Esophagus (tissue), 2 donors: ENCODE results near the gene ADARB2. TPM values are rescaled to one million over a fixed set of nuclear protein-coding genes. Genes with fewer than 3 reads are reported as not detected.
A peak's percentile ranks its signal among the peaks of the same experiment; 100 is the strongest.

Experiments
- H3K27ac ChIP-seq, 2 donors: one replicate each; pipeline ENCODE4 v1.5.1; 2013; ENCODE audit warnings: low read depth in 2 of 2, mild to moderate bottlenecking in 2 of 2, inconsistent platforms in 1 of 2, low read length in 1 of 2, moderate library complexity in 1 of 2
- H3K27me3 ChIP-seq, 2 donors: one replicate each; pipeline ENCODE4 v1.6.1; 2013; ENCODE audit warnings: low read length in 2 of 2, control low read depth in 1 of 2, mild to moderate bottlenecking in 1 of 2; ENCODE audit not compliant: insufficient read depth in 2 of 2, control insufficient read depth in 1 of 2
- H3K36me3 ChIP-seq, 2 donors: one replicate each; pipeline ENCODE4 v1.6.1; 2013; ENCODE audit warnings: low read length in 1 of 2; ENCODE audit not compliant: control insufficient read depth in 2 of 2, insufficient read depth in 2 of 2
- H3K4me1 ChIP-seq, 2 donors: one replicate each; pipeline ENCODE4 v1.6.1; 2013; ENCODE audit warnings: low read length in 1 of 2; ENCODE audit not compliant: control insufficient read depth in 2 of 2, insufficient read depth in 2 of 2
- H3K4me3 ChIP-seq, 2 donors: one replicate each; pipeline ENCODE4 v1.5.1; 2013; ENCODE audit warnings: low read length in 2 of 2, mild to moderate bottlenecking in 2 of 2, low read depth in 1 of 2, moderate library complexity in 1 of 2
- H3K9me3 ChIP-seq, 2 donors: one replicate each; pipeline ENCODE4 v1.6.1; 2013; ENCODE audit warnings: mild to moderate bottlenecking in 2 of 2, low read depth in 1 of 2, low read length in 1 of 2, moderate library complexity in 1 of 2; ENCODE audit not compliant: control insufficient read depth in 2 of 2, insufficient read depth in 1 of 2
- WGBS, 2 donors: extraction: QIAGEN DNeasy Blood & Tissue Kit; methylation state at CpG; one replicate each; pipeline ENCODE4 v1.1.7; 2013; 5-methylcytosine and 5-hydroxymethylcytosine counted together
- polyA plus RNA-seq, 2 donors: library from polyadenylated mRNA; stranded (reverse); fragments of 200-250 nt; gene quantifications; one replicate each; pipeline ENCODE4 v1.2.3, GENCODE V29; 2013
- donor health status: healthy with polysubstance abuse.
- donor health status: Bipolar disorder and iron deficiency.

ADARB2 gene
- polyA plus RNA-seq, 2 donors, result 0.33 to 0.65 TPM

- H3K36me3 ChIP-seq, result no peaks in the 10 kb centered on the region
- WGBS, 2 donors, result 80 to 82% methylated on average over 16 of the region's 16 CpGs
- H3K4me1 ChIP-seq, result peaks cover 0 to 13% of the 10 kb centered on the region in 2 donors
- H3K9me3 ChIP-seq, result peaks cover 0 to 5% of the 10 kb centered on the region in 2 donors
- H3K27me3 ChIP-seq, result no peaks in the 10 kb centered on the region
- no peak overlapping the region for H3K27ac ChIP-seq
- H3K4me3 ChIP-seq, result no peak overlapping the region
These were observed 287.6 kb downstream of the ADARB2 start for GRCh38 chr10:1449572-1450205.

GRCh38 chr10:1449021-1449420 is 288.3 kb downstream of the ADARB2 start:
- H3K4me1 ChIP-seq, result peaks cover 0 to 13% of the 10 kb centered on the region in 2 donors
- H3K36me3 ChIP-seq, result no peaks in the 10 kb centered on the region
- WGBS, 2 donors, result 69 to 74% methylated on average over 7 of the region's 7 CpGs
- H3K9me3 ChIP-seq, result peaks cover 0 to 7% of the 10 kb centered on the region in 2 donors
- H3K27me3 ChIP-seq, result no peaks in the 10 kb centered on the region
- H3K27ac ChIP-seq, result peak overlapping the region; percentile 72 to 83
- no peak overlapping the region for H3K4me3 ChIP-seq

GRCh38 chr10:1448252-1448930 is 288.9 kb downstream of the ADARB2 start:
- WGBS, 2 donors, result 30 to 32% methylated on average over 4 of the region's 4 CpGs
- Histone ChIP-seq H3K36me3 (no peaks in the 10 kb centered on the region), H3K27ac (peak overlapping the region; percentile 72 to 83), H3K4me1 (peaks cover 0 to 13% of the 10 kb centered on the region in 2 donors), H3K9me3 (peaks cover 0 to 7% of the 10 kb centered on the region in 2 donors), H3K4me3 (no peak overlapping the region), H3K27me3 (no peaks in the 10 kb centered on the region)

GRCh38 chr10:1444826-1445225 is 292.5 kb downstream of the ADARB2 start:
- Histone ChIP-seq H3K4me1 (peaks cover 0 to 8% of the 10 kb centered on the region in 2 donors), H3K4me3 (no peak overlapping the region), H3K27ac (no peak overlapping the region), H3K27me3 (no peaks in the 10 kb centered on the region), H3K9me3 (peaks cover 0 to 5% of the 10 kb centered on the region in 2 donors), H3K36me3 (no peaks in the 10 kb centered on the region)
- WGBS, 2 donors, result 92 to 98% methylated on average over 2 of the region's 2 CpGs

GRCh38 chr10:1440897-1441296 is 296.4 kb downstream of the ADARB2 start:
- H3K36me3 ChIP-seq, result no peaks in the 10 kb centered on the region
- H3K27me3 ChIP-seq, result no peaks in the 10 kb centered on the region
- H3K4me1 ChIP-seq, result no peaks in the 10 kb centered on the region
- peaks cover 0 to 5% of the 10 kb centered on the region in 2 donors for H3K9me3 ChIP-seq
- H3K27ac ChIP-seq, result no peak overlapping the region
- H3K4me3 ChIP-seq, result no peak overlapping the region
- WGBS, 2 donors, result 70 to 75% methylated on average over 2 of the region's 2 CpGs

GRCh38 chr10:1434912-1435692 is 302.2 kb downstream of the ADARB2 start:
- peaks cover 0 to 2% of the 10 kb centered on the region in 2 donors for H3K9me3 ChIP-seq
- H3K36me3 ChIP-seq, result no peaks in the 10 kb centered on the region
- no peak overlapping the region for H3K4me3 ChIP-seq
- H3K4me1 ChIP-seq, result no peaks in the 10 kb centered on the region
- H3K27me3 ChIP-seq, result no peaks in the 10 kb centered on the region
- WGBS, 2 donors, result 75 to 76% methylated on average over 22 of the region's 22 CpGs
- H3K27ac ChIP-seq, result no peak overlapping the region

- peaks cover 0 to 2% of the 10 kb centered on the region in 2 donors for H3K9me3 ChIP-seq
- no peaks in the 10 kb centered on the region for H3K27me3 ChIP-seq
- H3K4me3 ChIP-seq, result no peak overlapping the region
- WGBS, 2 donors, result 79 to 81% methylated on average over 11 of the region's 11 CpGs
- H3K36me3 ChIP-seq, result no peaks in the 10 kb centered on the region
- H3K27ac ChIP-seq, result no peak overlapping the region
- H3K4me1 ChIP-seq, result no peaks in the 10 kb centered on the region
These were observed 303.1 kb downstream of the ADARB2 start for GRCh38 chr10:1434202-1434601.

GRCh38 chr10:1432161-1432560 is 305.2 kb downstream of the ADARB2 start:
- no peak overlapping the region for H3K27ac ChIP-seq
- H3K27me3 ChIP-seq, result no peaks in the 10 kb centered on the region
- no peaks in the 10 kb centered on the region for H3K4me1 ChIP-seq
- no peak overlapping the region for H3K4me3 ChIP-seq
- no peaks in the 10 kb centered on the region for H3K36me3 ChIP-seq
- H3K9me3 ChIP-seq, result peaks cover 0 to 2% of the 10 kb centered on the region in 2 donors
- whole genome bisulfite sequencing, 2 donors, result 43 to 61% methylated on average over 3 of the region's 3 CpGs

- Histone ChIP-seq H3K27ac (no peak overlapping the region), H3K9me3 (peaks cover 0 to 2% of the 10 kb centered on the region in 2 donors), H3K4me3 (no peak overlapping the region), H3K36me3 (no peaks in the 10 kb centered on the region), H3K4me1 (no peaks in the 10 kb centered on the region), H3K27me3 (no peaks in the 10 kb centered on the region)
- WGBS, 2 donors, result 93 to 95% methylated on average over 1 of the region's 1 CpG
These were observed 306.1 kb downstream of the ADARB2 start for GRCh38 chr10:1431229-1431628.
